Right cardiac atrium (tissue), 5 donors: ENCODE data around the gene VSIG4. TPM values are rescaled to one million over a fixed set of nuclear protein-coding genes. Genes with fewer than 3 reads are reported as not detected.
"Not testable (repeated sequence)": the region's sequence is repeated elsewhere in the genome, so short reads cannot be mapped to it uniquely, and the experiment has no call there.

Experiments
- ATAC-seq, 2 donors: fragments of 200-7000 bp; cut with Tn5 transposase; one replicate each; pipeline versions ENCODE4 v1.8.0 to v1.9.1; 2020; ENCODE audit warnings: moderate library complexity in 2 of 2, mild to moderate bottlenecking in 1 of 2
- DNase-seq, 3 donors: peaks; one replicate each; pipeline ENCODE4 v3.0.0-alpha.2; 2020
- H3K27ac ChIP-seq: one replicate; pipeline ENCODE4 v1.5.1; 2013; ENCODE audit warnings: mild to moderate bottlenecking, low read length, control low read depth, moderate library complexity
- H3K27me3 ChIP-seq: one replicate; pipeline ENCODE4 v1.6.1; 2013; ENCODE audit not compliant: control insufficient read depth, insufficient read depth
- H3K4me1 ChIP-seq: one replicate; pipeline ENCODE4 v1.6.1; 2013; ENCODE audit warnings: low read length; ENCODE audit not compliant: control insufficient read depth, insufficient read depth
- H3K4me3 ChIP-seq: one replicate; pipeline ENCODE4 v1.5.1; 2013; ENCODE audit warnings: low read length, control low read depth
- H3K9me3 ChIP-seq: one replicate; pipeline ENCODE4 v1.6.1; 2013; ENCODE audit warnings: low read length; ENCODE audit not compliant: control insufficient read depth
- WGBS: extraction: QIAGEN DNeasy Blood & Tissue Kit; methylation state at CpG from one replicate; pipeline ENCODE4 v1.1.7; 2013; 5-methylcytosine and 5-hydroxymethylcytosine counted together
- intact Hi-C, 4 donors: fragments of 100-400 bp; cut with DNase I; formaldehyde crosslinking; loops; one replicate each; pipeline versions ENCODE4 v1.11.0 to v1.14.0; 2022 to 2023
- polyA plus RNA-seq: library from polyadenylated mRNA; stranded (reverse); fragments of 200-250 nt; gene quantifications from one replicate; pipeline ENCODE4 v1.2.3, GENCODE V29; 2013
- total RNA-seq, 4 donors: library from RNA; stranded (reverse); fragmentation: NEBNext Ultra II Directional; extraction: Animal tissue kit (Norgen Biotek cat#: 25700); gene quantifications; one replicate each; pipeline ENCODE4 v1.2.1, GENCODE V29; 2021
- donor health status: healthy with polysubstance abuse.
- donor health status: DM: no; HTN: yes; CAD: no.
- donor health status: DM: no; HTN: no; CAD: no.
- donor health status: DM: no; HTN: yes; CAD: no; lungs with severe emphysema.
- donor health status: DM: yes; HTN: yes; CAD: no.

VSIG4 gene
- total and polyA plus RNA-seq, 5 donors, result 16.0 to 126 (median 47.1) TPM

DNA sequence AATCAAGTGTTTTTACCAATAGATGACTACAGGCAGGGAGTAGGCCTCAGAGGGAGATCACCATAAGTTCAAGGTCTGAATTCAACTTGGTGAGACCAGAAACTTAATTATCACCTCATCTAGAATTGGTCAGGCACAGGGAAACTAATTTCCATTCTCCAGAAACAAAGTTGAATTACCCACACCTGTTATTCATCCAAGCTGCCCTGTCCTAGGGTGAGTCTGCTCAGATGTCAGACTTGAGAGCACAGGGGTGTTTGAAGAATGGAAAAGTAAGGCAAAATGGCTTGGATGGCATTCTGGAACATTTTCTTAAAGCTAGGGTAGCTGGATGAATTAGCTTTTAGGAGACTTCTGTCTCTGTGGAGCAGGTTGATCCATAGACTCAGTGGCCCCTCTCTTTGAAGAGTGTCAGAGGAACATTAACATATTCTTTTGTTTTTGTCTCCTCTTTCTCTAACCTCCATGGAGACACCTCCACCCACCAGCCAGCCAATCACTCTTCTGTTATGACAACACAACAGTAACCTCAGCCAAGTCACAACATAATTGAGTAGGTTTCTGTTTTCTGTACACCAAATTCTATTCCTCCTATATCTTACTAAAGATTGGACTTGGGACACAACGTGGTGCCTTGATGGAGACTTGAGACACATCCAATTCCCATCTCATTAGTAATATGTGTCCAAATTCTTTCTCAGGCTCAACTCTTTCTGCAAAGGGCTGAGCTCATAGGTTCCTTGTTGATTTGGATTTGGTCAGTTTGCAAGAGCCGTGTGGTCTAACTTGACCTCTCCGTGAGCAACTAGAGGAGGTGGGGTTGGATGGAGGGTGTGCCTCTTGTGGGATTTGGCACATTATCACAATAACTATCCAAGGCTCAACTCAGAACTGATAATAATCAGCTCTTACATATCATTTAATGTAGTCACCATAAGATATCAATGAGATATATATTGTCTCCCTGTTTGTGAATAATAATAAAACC lies 45.1 kb downstream of the VSIG4 start:
- Histone ChIP-seq H3K4me3 (no peak overlapping the region), H3K4me1 (no peaks in the 10 kb centered on the region), H3K27ac (no peak overlapping the region), H3K9me3 (no peaks in the 10 kb centered on the region), H3K27me3 (no peaks in the 10 kb centered on the region)
- WGBS, result 58% methylated on average over 3 of the region's 3 CpGs
- DNase-seq (no peak), ATAC-seq (no peak)
- intact Hi-C loops, result no loop called here

DNA sequence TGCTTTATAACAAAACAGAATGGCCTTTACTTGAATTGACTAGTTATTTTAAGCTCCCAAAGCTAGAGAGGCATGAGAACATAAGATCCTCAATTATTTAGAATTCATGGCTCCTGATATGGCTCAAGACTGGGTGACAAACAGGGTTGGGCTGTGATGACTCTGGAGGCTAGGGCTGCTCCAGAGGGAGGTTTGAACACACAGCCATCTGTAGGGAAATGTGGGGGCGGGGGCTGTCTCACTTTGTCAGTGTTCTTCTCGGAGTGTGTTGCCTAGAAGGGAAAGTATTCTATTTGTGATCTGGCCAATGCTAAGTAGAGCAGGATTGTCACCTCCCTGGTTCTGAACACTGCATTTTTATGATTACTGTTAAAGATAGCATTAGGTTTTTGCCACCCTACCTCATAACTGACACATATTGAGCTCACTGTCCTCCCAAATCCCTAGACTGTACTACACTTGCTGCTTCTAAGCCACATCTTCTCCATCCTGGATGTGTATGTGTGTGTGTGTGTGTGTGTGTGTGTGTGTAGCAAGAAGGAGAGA lies 45.9 kb downstream of the VSIG4 start:
- WGBS, result 56% methylated on average over 2 of the region's 2 CpGs
- intact Hi-C loops, result no loop called here

DNA sequence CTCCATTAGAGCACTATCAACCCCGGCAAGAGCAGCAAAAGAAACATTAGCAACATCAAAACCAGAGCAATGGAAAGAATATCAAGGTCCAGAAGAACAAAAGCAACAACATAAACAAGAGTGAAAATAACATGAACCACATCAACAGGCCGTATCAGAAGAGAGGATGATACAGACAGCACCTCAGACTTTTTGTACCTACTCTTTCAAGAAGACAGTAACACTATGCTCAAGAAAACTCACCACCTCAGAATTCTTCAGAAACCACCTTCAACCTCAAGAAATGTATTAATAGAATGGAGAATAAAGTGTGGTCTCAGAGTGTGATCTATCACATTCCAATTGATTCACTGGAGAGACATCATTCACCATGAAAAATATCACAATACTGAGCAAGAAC lies 46.5 kb downstream of the VSIG4 start:
- H3K27ac ChIP-seq, result no peak overlapping the region
- no peaks in the 10 kb centered on the region for H3K4me1 ChIP-seq
- no peak overlapping the region for H3K4me3 ChIP-seq
- no peaks in the 10 kb centered on the region for H3K27me3 ChIP-seq
- WGBS, result 84% methylated on average over 2 of the region's 2 CpGs
- H3K9me3 ChIP-seq, result no peaks in the 10 kb centered on the region
- ATAC-seq (no peak), DNase-seq (no peak)
- intact Hi-C loops, result no loop called here

More for the DNA sequence above, 45.9 kb downstream of the VSIG4 start:
- H3K27me3 ChIP-seq, result no peaks in the 10 kb centered on the region
- ATAC-seq (no peak), DNase-seq (no peak)
- H3K27ac ChIP-seq, result no peak overlapping the region
- no peaks in the 10 kb centered on the region for H3K9me3 ChIP-seq
- H3K4me3 ChIP-seq, result no peak overlapping the region
- H3K4me1 ChIP-seq, result no peaks in the 10 kb centered on the region

DNA sequence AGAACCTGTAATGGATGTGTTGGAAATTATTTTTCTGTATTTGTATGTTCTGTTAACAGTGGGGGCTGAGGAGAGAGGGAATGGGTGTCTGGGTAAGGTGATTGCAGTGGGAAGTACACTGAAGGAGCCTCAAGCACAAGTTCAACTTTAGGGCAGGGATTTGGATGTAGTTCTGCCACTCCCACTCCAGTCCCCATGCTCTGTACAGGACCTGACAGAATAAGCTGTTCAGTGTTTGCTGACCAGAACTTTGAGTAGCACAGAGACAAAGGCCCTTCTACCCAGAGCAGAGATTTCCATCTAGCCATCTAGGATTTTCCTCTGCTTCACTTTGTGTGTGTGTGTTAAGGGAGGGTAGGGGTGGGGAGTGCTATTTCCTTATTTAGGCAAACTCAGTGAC lies 49.2 kb downstream of the VSIG4 start:
- no peak for ATAC-seq
- no peak for DNase-seq
- intact Hi-C loops, result no loop called here
- Histone ChIP-seq H3K27ac (no peak overlapping the region), H3K27me3 (no peaks in the 10 kb centered on the region), H3K4me1 (no peaks in the 10 kb centered on the region), H3K4me3 (no peak overlapping the region), H3K9me3 (no peaks in the 10 kb centered on the region)

DNA sequence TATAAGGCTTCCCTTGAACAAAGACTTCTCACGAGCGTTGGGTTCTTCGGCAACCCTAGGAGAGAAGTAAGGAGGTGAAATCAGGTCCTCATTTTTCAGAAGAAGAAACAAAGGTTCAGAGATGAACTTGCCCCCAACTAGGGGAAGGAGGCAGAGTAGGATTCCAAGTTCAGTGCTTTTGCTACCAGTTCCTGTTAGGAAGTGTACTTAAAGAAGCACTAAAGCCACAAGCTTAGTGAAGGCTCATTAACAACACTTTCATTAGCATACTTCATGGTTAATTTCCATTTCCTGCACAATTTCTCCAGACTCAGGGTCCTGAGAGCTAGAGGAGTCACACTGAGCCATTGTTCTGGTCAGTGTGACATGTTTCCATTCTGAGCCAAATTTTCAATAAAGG lies 52.1 kb downstream of the VSIG4 start:
- WGBS, result 53% methylated on average over 3 of the region's 3 CpGs
- no peaks in the 10 kb centered on the region for H3K9me3 ChIP-seq
- H3K27ac ChIP-seq, result no peak overlapping the region
- ATAC-seq, result no peak
- no peak for DNase-seq
- intact Hi-C loops, result loop anchor here (2.0 to 5.0 kb wide), 2 partner anchors 405 to 406 kb away; no protein-coding TSS in a partner anchor
- H3K4me3 ChIP-seq, result no peak overlapping the region
- H3K27me3 ChIP-seq, result no peaks in the 10 kb centered on the region
- no peaks in the 10 kb centered on the region for H3K4me1 ChIP-seq

DNA sequence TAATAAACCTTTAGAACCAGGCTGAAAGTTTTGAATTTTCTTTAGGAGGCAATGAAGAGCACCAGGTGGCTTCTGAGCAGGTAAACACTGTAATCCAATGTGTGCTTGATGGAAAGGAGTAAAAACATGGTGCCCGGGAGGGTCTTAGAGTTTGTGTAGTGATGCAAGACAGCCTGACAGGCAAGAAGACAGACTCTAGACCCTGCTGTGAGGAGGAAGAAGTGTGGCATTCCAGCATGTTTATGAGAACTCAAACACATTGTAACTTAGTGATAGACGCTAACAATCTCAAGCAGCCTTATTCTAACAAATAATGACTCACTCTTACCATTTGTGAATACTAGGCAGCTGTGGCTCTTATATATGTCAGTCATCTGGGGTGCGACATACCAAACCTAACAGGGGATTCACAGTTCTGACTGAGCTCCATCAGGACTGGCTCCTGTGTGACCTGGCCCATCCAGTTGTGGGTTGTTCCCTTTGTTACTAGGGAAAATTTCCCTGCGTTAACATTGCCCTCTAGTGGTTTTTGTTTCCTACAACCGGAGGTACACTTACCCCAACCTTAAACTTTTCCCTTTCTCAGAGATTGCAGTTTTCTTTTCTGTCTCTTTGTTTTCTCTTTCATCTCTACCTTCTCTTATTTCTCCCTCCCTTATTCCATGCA lies 53.8 kb downstream of the VSIG4 start:
- no peaks in the 10 kb centered on the region for H3K4me1 ChIP-seq
- no peak overlapping the region for H3K4me3 ChIP-seq
- WGBS, result 33% methylated on average over 5 of the region's 5 CpGs
- peak; percentile 87 to 91 for ATAC-seq
- DNase-seq, result peak in 2 of 3 donors; percentile 17 to 35
- no peak overlapping the region for H3K27ac ChIP-seq
- no peaks in the 10 kb centered on the region for H3K9me3 ChIP-seq
- no peaks in the 10 kb centered on the region for H3K27me3 ChIP-seq
- intact Hi-C loops, result loop anchor here (2.0 to 5.0 kb wide), 2 partner anchors 403 to 404 kb away; no protein-coding TSS in a partner anchor

DNA sequence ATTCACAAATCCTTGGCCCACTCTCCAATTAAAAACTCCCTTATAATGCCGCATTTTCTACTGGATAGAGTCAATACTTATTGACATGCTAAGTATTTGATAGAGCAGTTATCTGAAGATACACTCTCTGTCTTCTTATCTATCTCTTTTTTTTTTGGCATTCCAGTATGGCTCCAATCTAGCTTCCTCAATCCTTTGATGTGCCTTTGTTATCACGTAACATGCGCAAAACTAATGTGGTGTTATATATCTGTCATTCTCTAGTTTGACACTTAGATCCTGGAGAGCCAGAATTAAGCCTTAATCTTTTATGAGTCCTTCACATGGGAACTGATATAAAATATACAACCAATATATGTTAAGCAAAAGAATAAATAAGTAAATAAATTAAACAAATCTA lies 54.7 kb downstream of the VSIG4 start:
- Histone ChIP-seq H3K4me3 (no peak overlapping the region), H3K4me1 (no peaks in the 10 kb centered on the region), H3K27me3 (no peaks in the 10 kb centered on the region), H3K9me3 (no peaks in the 10 kb centered on the region), H3K27ac (no peak overlapping the region)
- DNase-seq (no peak), ATAC-seq (no peak)
- WGBS, result 95% methylated on average over 3 of the region's 3 CpGs
- intact Hi-C loops, result loop anchor here in 2 of 4 donors (5.0 kb wide), 1 partner anchor 403 kb away; no protein-coding TSS in a partner anchor

DNA sequence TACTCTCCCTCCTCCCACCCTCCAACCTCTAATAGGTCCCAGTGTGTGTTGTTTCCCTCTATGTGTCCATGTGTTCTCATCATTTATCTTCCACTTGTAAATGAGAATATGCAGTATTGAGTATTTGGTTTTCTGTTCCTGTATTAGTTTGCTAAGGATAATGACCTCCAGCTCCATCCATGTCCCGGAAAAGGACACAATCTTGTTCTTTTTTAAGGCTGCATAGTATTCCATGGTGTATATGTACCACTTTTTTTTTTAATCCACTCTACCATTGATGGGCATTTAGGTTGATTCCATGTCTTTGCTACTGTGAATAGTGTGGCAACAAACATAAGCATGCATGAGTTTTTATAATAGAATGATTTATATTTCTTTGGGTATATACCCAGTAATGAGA lies 62.7 kb downstream of the VSIG4 start:
- 91% methylated on average over 1 of the region's 1 CpG for WGBS
- H3K27me3 ChIP-seq, H3K4me1 ChIP-seq, H3K27ac ChIP-seq, H3K9me3 ChIP-seq, H3K4me3 ChIP-seq, intact Hi-C loops, ATAC-seq, DNase-seq: not testable (repeated sequence)

DNA sequence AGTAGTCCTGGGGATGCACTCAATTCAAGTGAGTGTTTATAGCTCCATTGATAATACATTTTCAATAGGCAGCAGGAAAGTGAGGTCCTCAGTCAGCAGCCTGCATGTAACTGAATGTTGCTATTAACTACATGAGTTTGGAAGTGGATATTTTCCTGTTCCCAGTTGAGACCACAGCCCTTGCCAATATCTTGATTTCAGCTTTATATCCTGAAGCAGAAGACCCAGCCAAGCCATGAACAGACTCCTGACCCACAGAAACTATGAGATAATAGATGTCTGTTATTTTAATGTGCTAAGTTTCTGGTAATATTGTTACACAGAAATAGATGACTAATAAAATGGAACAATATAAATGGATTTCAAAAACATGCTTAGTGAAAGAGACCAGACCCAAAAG lies 63.7 kb downstream of the VSIG4 start:
- no peaks in the 10 kb centered on the region for H3K9me3 ChIP-seq
- no peaks in the 10 kb centered on the region for H3K27me3 ChIP-seq
- no peak overlapping the region for H3K4me3 ChIP-seq
- no peak overlapping the region for H3K27ac ChIP-seq
- no peak for DNase-seq
- intact Hi-C loops, result no loop called here
- no peak for ATAC-seq
- H3K4me1 ChIP-seq, result no peaks in the 10 kb centered on the region

DNA sequence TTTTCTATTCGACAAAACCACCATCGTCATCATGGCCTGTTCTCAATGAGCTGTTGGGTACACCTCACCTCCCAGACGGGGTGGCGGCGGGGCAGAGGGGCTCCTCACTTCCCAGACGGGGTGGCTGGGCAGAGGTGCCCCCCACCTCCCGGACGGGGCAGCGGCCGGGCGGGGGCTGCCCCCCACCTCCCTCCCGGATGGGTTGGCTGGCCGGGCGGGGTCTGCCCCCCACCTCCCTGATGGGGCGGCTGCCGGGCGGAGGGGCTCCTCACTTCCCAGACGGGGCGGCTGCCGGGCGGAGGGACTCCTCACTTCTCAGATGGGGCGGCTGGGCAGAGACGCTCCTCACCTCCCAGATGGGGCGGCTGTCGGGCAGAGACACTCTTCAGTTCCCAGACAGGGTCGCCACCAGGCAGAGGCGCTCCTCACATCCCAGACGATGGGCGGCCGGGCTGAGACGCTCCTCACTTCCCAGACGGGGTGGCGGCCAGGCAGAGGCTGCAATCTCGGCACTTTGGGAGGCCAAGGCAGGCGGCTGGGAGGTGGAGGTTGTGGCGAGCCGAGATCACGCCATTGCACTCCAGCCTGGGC lies 64.6 kb downstream of the VSIG4 start:
- not testable (repeated sequence) for ATAC-seq, H3K27me3 ChIP-seq, H3K4me1 ChIP-seq

More for the DNA sequence above, 64.6 kb downstream of the VSIG4 start:
- intact Hi-C loops, H3K4me3 ChIP-seq, H3K27ac ChIP-seq, H3K9me3 ChIP-seq: not testable (repeated sequence)
- DNase-seq, result peak in 2 of 3 donors; percentile 20 to 60
- WGBS, result 96% methylated on average over 36 of the region's 38 CpGs
